Stimulated activated CD4-positive, alpha-beta T cell treated with anti-CD3 and anti-CD28 coated beads, Interleukin-2, amount 100 ng/mL, for 48 hours (primary cell): ENCODE results near the gene PRR33.

Experiments
- DNase-seq, 2 donors: peaks; one replicate each; pipeline ENCODE4 v3.0.0-alpha.2; 2020

The PRR33 gene

GRCh38 chr11:1861435-1862411, 30.0 kb downstream of the PRR33 start:
- DNase-seq, result no peak

GRCh38 chr11:1860108-1860507, 31.6 kb downstream of the PRR33 start:
- DNase-seq, result no peak

GRCh38 chr11:1859004-1859403, 32.7 kb downstream of the PRR33 start:
- DNase-seq, result no peak

- no peak for DNase-seq
Measured at GRCh38 chr11:1858576-1858975, 33.1 kb downstream of the PRR33 start.

GRCh38 chr11:1858154-1858553, 33.5 kb downstream of the PRR33 start:
- no peak for DNase-seq

GRCh38 chr11:1857064-1857463, 34.6 kb downstream of the PRR33 start:
- DNase-seq, result no peak

- DNase-seq, result no peak
Measured at GRCh38 chr11:1856306-1857005, 35.2 kb downstream of the PRR33 start.

- no peak for DNase-seq
Measured at GRCh38 chr11:1855886-1856265, 35.8 kb downstream of the PRR33 start.

GRCh38 chr11:1854949-1855885, 36.5 kb downstream of the PRR33 start:
- DNase-seq, result peak in 1 of 2 donors; percentile 41

- DNase-seq, result no peak
Measured at GRCh38 chr11:1854132-1854948, 37.4 kb downstream of the PRR33 start.

GRCh38 chr11:1853376-1854131, 38.1 kb downstream of the PRR33 start:
- no peak for DNase-seq

- peak; percentile 70 to 72 for DNase-seq
Measured at GRCh38 chr11:1852877-1853276, 38.8 kb downstream of the PRR33 start, which contains the start of gene LSP1. Gene LSP1 (plus strand): TSS chr11:1853084. CDS start chr11:1853145, 61 bp downstream.

GRCh38 chr11:1852271-1852876, 39.3 kb downstream of the PRR33 start:
- DNase-seq, result no peak

GRCh38 chr11:1851468-1852180, 40.1 kb downstream of the PRR33 start:
- no peak for DNase-seq

GRCh38 chr11:1848640-1849430, 42.9 kb downstream of the PRR33 start:
- no peak for DNase-seq

GRCh38 chr11:1847926-1848639, 43.6 kb downstream of the PRR33 start:
- DNase-seq, result no peak

GRCh38 chr11:1847006-1847735, 44.5 kb downstream of the PRR33 start:
- DNase-seq, result no peak
